Small intestine (tissue), 7 donors: ENCODE results near the gene ADAMTS1. TPM values are rescaled to one million over a fixed set of nuclear protein-coding genes. Genes with fewer than 3 reads are reported as not detected.
"Not testable (repeated sequence)": the region's sequence is repeated elsewhere in the genome, so short reads cannot be mapped to it uniquely, and the experiment has no call there.

ENCODE experiments used
- DNase-seq, 2 donors: peaks; one replicate each; pipeline versions ENCODE4 v3.0.0 to v3.0.0-alpha.2; 2013
- FAIRE-seq: peaks from 2 replicates; lab custom pipeline; 2012; peaks lifted over from hg19 to GRCh38; lab: Jason Lieb, UNC
- H3K27ac ChIP-seq, 3 donors: one replicate each; pipeline ENCODE4 v1.5.1; 2013; ENCODE audit warnings: low read length in 2 of 3, mild to moderate bottlenecking in 2 of 3, control low read depth in 1 of 3, inconsistent platforms in 1 of 3, low read depth in 1 of 3, moderate library complexity in 1 of 3
- H3K27me3 ChIP-seq, 3 donors: one replicate each; pipeline ENCODE4 v1.6.1; 2013; ENCODE audit warnings: low read length in 3 of 3, inconsistent platforms in 1 of 3; ENCODE audit not compliant: control insufficient read depth in 3 of 3, insufficient read depth in 3 of 3
- H3K36me3 ChIP-seq, 3 donors: one replicate each; pipeline ENCODE4 v1.6.1; 2013; ENCODE audit warnings: low read length in 3 of 3, inconsistent platforms in 1 of 3, low read depth in 1 of 3, mild to moderate bottlenecking in 1 of 3, moderate library complexity in 1 of 3; ENCODE audit not compliant: control insufficient read depth in 3 of 3, insufficient read depth in 2 of 3
- H3K4me1 ChIP-seq, 3 donors: one replicate each; pipeline ENCODE4 v1.6.1; 2013; ENCODE audit warnings: low read length in 2 of 3, inconsistent platforms in 1 of 3, low read depth in 1 of 3, mild to moderate bottlenecking in 1 of 3, moderate library complexity in 1 of 3; ENCODE audit not compliant: control insufficient read depth in 3 of 3, insufficient read depth in 2 of 3
- H3K4me3 ChIP-seq, 3 donors: one replicate each; pipeline ENCODE4 v1.5.1; 2013; ENCODE audit warnings: low read length in 3 of 3, control low read depth in 1 of 3, inconsistent platforms in 1 of 3, low read depth in 1 of 3, mild to moderate bottlenecking in 1 of 3, moderate library complexity in 1 of 3
- H3K9me3 ChIP-seq, 2 donors: one replicate each; pipeline ENCODE4 v1.6.1; 2013; ENCODE audit warnings: low read depth in 1 of 2, low read length in 1 of 2; ENCODE audit not compliant: control insufficient read depth in 2 of 2, insufficient read depth in 1 of 2
- WGBS, 3 donors: extraction: QIAGEN DNeasy Blood & Tissue Kit; methylation state at CpG; one replicate each; pipeline ENCODE4 v1.1.7; 2013; 5-methylcytosine and 5-hydroxymethylcytosine counted together
- polyA plus RNA-seq, 4 donors: library from polyadenylated mRNA; stranded (reverse) in 3 of 4; unstranded in 1 of 4; fragments of 200-250 nt in 3 of 4; fragments of 120-200 nt in 1 of 4; gene quantifications; one replicate each; pipeline versions ENCODE4 v1.2.1 to v1.2.3, GENCODE V29; 2013
- donor health status: healthy with polysubstance abuse.
- donor health status: control.
- donor health status: control.
- donor health status: Bipolar disorder and iron deficiency.
- donor health status: healthy.

Gene ADAMTS1
- polyA plus RNA-seq, 4 donors: 0.89 to 94.8 (median 11.3) TPM

- FAIRE-seq (no peak), DNase-seq (no peak)
- Histone ChIP-seq H3K27ac (no peak overlapping the region), H3K36me3 (no peaks in the 10 kb centered on the region), H3K4me1 (no peaks in the 10 kb centered on the region), H3K4me3 (no peak overlapping the region), H3K9me3 (no peaks in the 10 kb centered on the region), H3K27me3 (no peaks in the 10 kb centered on the region)
- 50 to 55% (median 54%) methylated on average over 4 of the region's 4 CpGs for WGBS, 3 donors
Measured at GRCh38 chr21:26881504-26882228, 36.5 kb upstream of the ADAMTS1 start.

GRCh38 chr21:26877018-26877417, 31.8 kb upstream of the ADAMTS1 start:
- no peaks in the 10 kb centered on the region for H3K36me3 ChIP-seq
- DNase-seq: no peak
- 44 to 57% (median 54%) methylated on average over 6 of the region's 6 CpGs for WGBS, 3 donors
- H3K9me3 ChIP-seq: peaks cover 0 to 8% of the 10 kb centered on the region in 2 donors
- no peak overlapping the region for H3K27ac ChIP-seq
- H3K4me1 ChIP-seq: no peaks in the 10 kb centered on the region
- FAIRE-seq: no peak
- no peaks in the 10 kb centered on the region for H3K27me3 ChIP-seq
- H3K4me3 ChIP-seq: no peak overlapping the region

GRCh38 chr21:26874347-26874746, 29.1 kb upstream of the ADAMTS1 start:
- no peak overlapping the region for H3K4me3 ChIP-seq
- peaks cover 0 to 8% of the 10 kb centered on the region in 2 donors for H3K9me3 ChIP-seq
- DNase-seq (no peak), FAIRE-seq (no peak)
- H3K27ac ChIP-seq: no peak overlapping the region
- H3K27me3 ChIP-seq: no peaks in the 10 kb centered on the region
- H3K36me3 ChIP-seq: no peaks in the 10 kb centered on the region
- WGBS, 3 donors: 83 to 88% (median 86%) methylated on average over 1 of the region's 1 CpG
- H3K4me1 ChIP-seq: no peaks in the 10 kb centered on the region

GRCh38 chr21:26865857-26866256, 20.6 kb upstream of the ADAMTS1 start:
- Histone ChIP-seq H3K36me3 (no peaks in the 10 kb centered on the region), H3K9me3 (no peaks in the 10 kb centered on the region), H3K4me1 (no peaks in the 10 kb centered on the region), H3K27ac (no peak overlapping the region), H3K27me3 (no peaks in the 10 kb centered on the region), H3K4me3 (no peak overlapping the region)
- WGBS, 3 donors: 88 to 92% (median 90%) methylated on average over 3 of the region's 3 CpGs
- no peak for FAIRE-seq
- no peak for DNase-seq

GRCh38 chr21:26856871-26857350, 11.7 kb upstream of the ADAMTS1 start:
- H3K27ac ChIP-seq, H3K27me3 ChIP-seq, FAIRE-seq, H3K36me3 ChIP-seq, H3K4me3 ChIP-seq, DNase-seq, H3K9me3 ChIP-seq, H3K4me1 ChIP-seq: not testable (repeated sequence)
- WGBS, 3 donors: 86 to 93% (median 90%) methylated on average over 7 of the region's 7 CpGs

GRCh38 chr21:26854695-26855094, 9.5 kb upstream of the ADAMTS1 start:
- not testable (repeated sequence) for H3K4me3 ChIP-seq, H3K27me3 ChIP-seq, FAIRE-seq, H3K36me3 ChIP-seq, H3K27ac ChIP-seq, H3K9me3 ChIP-seq, H3K4me1 ChIP-seq, DNase-seq
- 92 to 97% (median 93%) methylated on average over 14 of the region's 14 CpGs for WGBS, 3 donors

- 71 to 83% (median 79%) methylated on average over 3 of the region's 3 CpGs for WGBS, 3 donors
- FAIRE-seq (no peak), DNase-seq (no peak)
- no peak overlapping the region for H3K4me3 ChIP-seq
- H3K36me3 ChIP-seq: no peaks in the 10 kb centered on the region
- H3K9me3 ChIP-seq: no peaks in the 10 kb centered on the region
- no peaks in the 10 kb centered on the region for H3K27me3 ChIP-seq
- H3K27ac ChIP-seq: no peak overlapping the region
- peaks cover 0 to 2% (median 0%) of the 10 kb centered on the region in 3 donors for H3K4me1 ChIP-seq
Measured at GRCh38 chr21:26852423-26852822, 7.2 kb upstream of the ADAMTS1 start.

- Histone ChIP-seq H3K9me3 (no peaks in the 10 kb centered on the region), H3K36me3 (no peaks in the 10 kb centered on the region), H3K4me1 (peaks cover 0 to 2% (median 0%) of the 10 kb centered on the region in 3 donors), H3K27me3 (no peaks in the 10 kb centered on the region), H3K27ac (no peak overlapping the region), H3K4me3 (no peak overlapping the region)
- DNase-seq (no peak), FAIRE-seq (no peak)
- 58 to 73% (median 65%) methylated on average over 6 of the region's 6 CpGs for WGBS, 3 donors
Measured at GRCh38 chr21:26851109-26851944, 6.1 kb upstream of the ADAMTS1 start.
